Measurements from ENCODE around the gene AFM. TPM values are rescaled to one million over a fixed set of nuclear protein-coding genes. Genes with fewer than 3 reads are reported as not detected.

The AFM gene
- total and polyA plus RNA-seq, 7 donors, result not detected

DNA sequence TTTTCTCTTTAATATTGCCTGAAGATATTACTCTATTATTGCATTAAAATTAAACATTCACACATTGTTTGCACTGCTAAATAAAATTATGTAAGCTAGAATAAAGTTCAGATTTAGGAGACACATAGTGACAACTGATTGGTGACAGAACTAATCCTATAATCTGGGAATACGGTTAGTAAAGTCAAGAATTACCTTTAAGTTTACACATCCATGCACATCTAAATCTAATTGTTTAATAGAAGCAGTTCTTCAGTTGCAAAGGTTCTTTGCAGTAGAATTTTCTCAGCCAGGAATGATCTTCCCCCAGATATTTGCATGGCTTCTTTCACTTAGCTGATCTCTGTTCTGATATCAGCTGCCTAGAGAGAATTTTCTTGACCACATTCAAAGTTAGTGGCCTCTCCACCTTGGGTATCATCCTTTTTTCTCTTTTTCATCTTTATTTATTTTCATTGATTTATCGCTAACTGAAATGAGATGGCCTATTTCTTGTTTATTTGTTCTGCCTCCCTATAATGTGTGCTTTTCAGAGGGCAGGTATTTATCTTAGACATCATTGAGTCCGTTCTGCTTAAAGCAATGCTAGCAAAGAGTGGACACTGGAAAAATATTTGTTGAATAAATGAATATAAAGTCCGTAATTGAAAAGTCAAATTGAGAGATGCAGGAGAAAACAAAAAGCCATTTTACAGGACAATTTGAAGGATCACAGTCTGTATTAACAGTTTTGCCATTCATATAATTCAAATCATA, 32.9 kb upstream of the AFM start:
- intact Hi-C loops (cut with DNase I), result no loop called here
- Histone ChIP-seq H3K36me3 (no peaks in the 10 kb centered on the region), H3K4me1 (no peaks in the 10 kb centered on the region), H3K4me3 (no peak overlapping the region), H3K9me3 (no peaks in the 10 kb centered on the region), H3K27me3 (no peaks in the 10 kb centered on the region), H3K27ac (no peak overlapping the region)
- no peak for TF ChIP-seq POLR2A (IDR thresholded peaks at IDR 0.05)
- TF ChIP-seq, protein P1, sequence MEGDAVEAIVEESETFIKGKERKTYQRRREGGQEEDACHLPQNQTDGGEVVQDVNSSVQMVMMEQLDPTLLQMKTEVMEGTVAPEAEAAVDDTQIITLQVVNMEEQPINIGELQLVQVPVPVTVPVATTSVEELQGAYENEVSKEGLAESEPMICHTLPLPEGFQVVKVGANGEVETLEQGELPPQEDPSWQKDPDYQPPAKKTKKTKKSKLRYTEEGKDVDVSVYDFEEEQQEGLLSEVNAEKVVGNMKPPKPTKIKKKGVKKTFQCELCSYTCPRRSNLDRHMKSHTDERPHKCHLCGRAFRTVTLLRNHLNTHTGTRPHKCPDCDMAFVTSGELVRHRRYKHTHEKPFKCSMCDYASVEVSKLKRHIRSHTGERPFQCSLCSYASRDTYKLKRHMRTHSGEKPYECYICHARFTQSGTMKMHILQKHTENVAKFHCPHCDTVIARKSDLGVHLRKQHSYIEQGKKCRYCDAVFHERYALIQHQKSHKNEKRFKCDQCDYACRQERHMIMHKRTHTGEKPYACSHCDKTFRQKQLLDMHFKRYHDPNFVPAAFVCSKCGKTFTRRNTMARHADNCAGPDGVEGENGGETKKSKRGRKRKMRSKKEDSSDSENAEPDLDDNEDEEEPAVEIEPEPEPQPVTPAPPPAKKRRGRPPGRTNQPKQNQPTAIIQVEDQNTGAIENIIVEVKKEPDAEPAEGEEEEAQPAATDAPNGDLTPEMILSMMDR (IDR thresholded peaks at IDR 0.05), result no peak
- no peak for TF ChIP-seq POLR2AphosphoS5 (IDR thresholded peaks at IDR 0.05)
- no peak for TF ChIP-seq EP300 (IDR thresholded peaks at IDR 0.05)
- DNase-seq, result no peak
- 89 to 92% methylated on average over 4 of the region's 4 CpGs for WGBS, 2 donors

DNA sequence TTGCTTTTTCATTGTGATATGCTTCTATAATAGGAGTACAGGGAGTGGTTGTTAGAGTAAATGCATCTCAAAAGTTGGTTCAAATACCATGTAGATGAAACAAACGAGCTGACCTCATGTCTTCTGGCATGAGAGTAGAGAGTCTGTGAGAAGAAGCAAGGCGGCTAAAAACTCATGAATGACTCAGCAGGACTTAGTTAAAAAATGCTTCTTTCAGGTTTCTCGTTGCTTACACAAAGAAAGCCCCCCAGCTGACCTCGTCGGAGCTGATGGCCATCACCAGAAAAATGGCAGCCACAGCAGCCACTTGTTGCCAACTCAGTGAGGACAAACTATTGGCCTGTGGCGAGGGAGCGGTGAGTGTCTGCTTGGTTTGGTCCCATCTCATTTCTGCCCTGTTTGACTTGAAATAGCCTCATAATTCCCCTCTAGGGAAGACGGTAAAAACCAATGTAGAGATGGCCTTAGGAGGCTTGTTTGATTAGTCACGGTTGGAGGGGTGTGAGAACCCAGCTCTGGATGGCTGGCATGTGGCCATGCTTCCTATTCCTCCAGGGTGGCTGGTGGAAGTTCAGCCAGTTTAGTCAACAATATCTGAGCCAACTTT, 31.0 kb upstream of the AFM start:
- intact Hi-C loops (cut with DNase I), result no loop called here
- 80 to 81% methylated on average over 9 of the region's 9 CpGs for WGBS, 2 donors
- Histone ChIP-seq H3K4me3 (no peak overlapping the region), H3K4me1 (no peaks in the 10 kb centered on the region), H3K9me3 (no peaks in the 10 kb centered on the region), H3K36me3 (no peaks in the 10 kb centered on the region), H3K27me3 (no peaks in the 10 kb centered on the region), H3K27ac (no peak overlapping the region)
- no peak for TF ChIP-seq POLR2AphosphoS5 (IDR thresholded peaks at IDR 0.05)
- TF ChIP-seq, protein P1 (IDR thresholded peaks at IDR 0.05), result no peak
- TF ChIP-seq POLR2A (IDR thresholded peaks at IDR 0.05), result no peak
- no peak for TF ChIP-seq EP300 (IDR thresholded peaks at IDR 0.05)
- no peak for DNase-seq

DNA sequence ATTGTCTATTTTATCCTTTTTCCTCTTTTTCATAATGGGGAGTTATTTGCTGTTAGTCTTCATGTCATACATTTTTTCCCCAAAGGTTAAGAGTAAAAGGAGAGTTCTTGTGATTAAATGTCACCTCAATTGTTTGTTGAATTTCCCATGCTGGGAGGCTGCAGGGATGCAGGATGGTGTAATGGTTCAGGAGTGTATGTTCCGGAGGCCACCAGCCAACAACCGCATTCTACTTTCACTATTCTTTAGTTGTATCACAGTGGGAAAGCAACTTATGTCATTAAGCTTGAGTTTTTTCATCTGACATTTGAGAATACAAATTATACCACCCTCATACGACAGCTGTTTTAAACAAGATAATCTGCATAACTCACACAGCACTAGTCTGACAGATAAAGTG, 30.1 kb upstream of the AFM start:
- H3K36me3 ChIP-seq, result no peaks in the 10 kb centered on the region
- intact Hi-C loops (cut with DNase I), result no loop called here
- TF ChIP-seq POLR2A (IDR thresholded peaks at IDR 0.05), result no peak
- no peak for TF ChIP-seq EP300 (IDR thresholded peaks at IDR 0.05)
- no peak for TF ChIP-seq POLR2AphosphoS5 (IDR thresholded peaks at IDR 0.05)
- TF ChIP-seq, protein P1 (IDR thresholded peaks at IDR 0.05), result no peak
- no peak overlapping the region for H3K27ac ChIP-seq
- no peaks in the 10 kb centered on the region for H3K9me3 ChIP-seq
- WGBS, 2 donors, result 81 to 88% methylated on average over 3 of the region's 3 CpGs
- DNase-seq, result no peak
- H3K4me1 ChIP-seq, result no peaks in the 10 kb centered on the region
- no peak overlapping the region for H3K4me3 ChIP-seq
- H3K27me3 ChIP-seq, result no peaks in the 10 kb centered on the region

DNA sequence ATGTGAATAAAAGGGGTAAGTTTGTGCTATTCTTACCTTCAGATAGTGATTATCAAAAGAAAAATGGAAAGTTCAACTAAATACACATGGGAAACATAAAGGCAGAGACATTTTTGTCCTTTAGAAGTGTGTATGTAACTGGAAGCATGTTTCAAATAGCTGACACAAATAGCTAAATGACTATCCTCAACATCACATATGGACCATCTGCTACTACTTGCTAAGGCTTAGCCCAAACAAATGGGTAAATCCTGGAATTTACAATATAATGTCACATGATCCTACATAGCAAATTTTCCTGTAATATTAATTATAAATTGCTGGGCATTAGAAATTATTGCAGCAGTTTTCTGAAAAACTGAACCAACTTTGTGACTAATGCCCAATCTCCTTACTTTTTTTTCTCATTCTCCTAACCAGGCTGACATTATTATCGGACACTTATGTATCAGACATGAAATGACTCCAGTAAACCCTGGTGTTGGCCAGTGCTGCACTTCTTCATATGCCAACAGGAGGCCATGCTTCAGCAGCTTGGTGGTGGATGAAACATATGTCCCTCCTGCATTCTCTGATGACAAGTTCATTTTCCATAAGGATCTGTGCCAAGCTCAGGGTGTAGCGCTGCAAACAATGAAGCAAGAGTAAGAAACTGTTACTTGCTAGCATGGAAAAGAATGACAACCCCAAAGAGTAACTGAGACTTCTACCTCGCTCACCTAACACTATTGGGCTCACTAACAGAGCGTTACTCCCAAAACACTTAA, 29.4 kb upstream of the AFM start:
- Histone ChIP-seq H3K36me3 (no peaks in the 10 kb centered on the region), H3K27me3 (no peaks in the 10 kb centered on the region), H3K4me3 (no peak overlapping the region), H3K4me1 (no peaks in the 10 kb centered on the region), H3K9me3 (no peaks in the 10 kb centered on the region), H3K27ac (no peak overlapping the region)
- intact Hi-C loops (cut with DNase I), result no loop called here
- WGBS, 2 donors, result 92 to 96% methylated on average over 4 of the region's 4 CpGs
- no peak for DNase-seq
- TF ChIP-seq EP300 (IDR thresholded peaks at IDR 0.05) (no peak), POLR2AphosphoS5 (IDR thresholded peaks at IDR 0.05) (no peak), POLR2A (IDR thresholded peaks at IDR 0.05) (no peak)
- TF ChIP-seq, protein P1 (IDR thresholded peaks at IDR 0.05), result no peak

Measured in sigmoid colon (tissue), 7 donors.